Epithelial cell of esophagus (primary cell): ENCODE results near the gene ARFGAP1.

Experiments
- DNase-seq: peaks from one replicate; pipeline ENCODE4 v3.0.0; 2010; ENCODE audit warnings: low read depth
- H3K4me3 ChIP-seq: 2 replicates; pipeline ENCODE4 v1.5.1; 2011; ENCODE audit warnings: mild to moderate bottlenecking, low read length, control low read depth
- CTCF ChIP-seq: IDR thresholded peaks from 2 replicates; pipeline ENCODE4 v1.5.1; 2011; ENCODE audit warnings: low read depth, mild to moderate bottlenecking, low read length, control low read depth, inconsistent platforms; ENCODE audit not compliant: insufficient read depth; ENCODE audit errors: missing control alignments

The ARFGAP1 gene

GRCh38 chr20:63313349-63314014 lies 40.9 kb downstream of the ARFGAP1 start:
- no peak overlapping the region for H3K4me3 ChIP-seq
- TF ChIP-seq CTCF, result no peak
- no peak for DNase-seq

DNA sequence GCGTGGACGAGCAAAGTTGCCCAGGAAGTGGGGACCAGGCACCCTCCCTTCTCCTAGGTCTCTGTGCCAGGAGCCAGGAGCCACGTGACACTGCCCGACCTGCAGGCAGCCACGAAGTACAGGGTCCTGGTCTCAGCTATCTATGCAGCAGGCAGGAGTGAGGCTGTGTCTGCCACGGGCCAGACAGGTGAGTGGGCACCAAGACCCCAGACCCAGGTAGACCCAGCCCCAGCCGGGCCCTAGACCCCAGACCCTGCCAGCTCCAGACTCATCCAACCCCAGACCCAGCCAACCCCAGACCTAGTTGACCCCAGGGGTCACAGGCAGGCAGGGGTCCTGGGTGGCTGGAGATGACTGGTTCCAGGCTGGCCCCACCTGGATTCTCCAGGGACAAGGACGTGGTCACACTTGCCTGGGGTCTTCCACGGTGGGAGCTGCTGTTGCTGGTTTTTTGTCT lies 41.4 kb downstream of the ARFGAP1 start:
- DNase-seq, result no peak
- no peak for TF ChIP-seq CTCF
- no peak overlapping the region for H3K4me3 ChIP-seq

DNA sequence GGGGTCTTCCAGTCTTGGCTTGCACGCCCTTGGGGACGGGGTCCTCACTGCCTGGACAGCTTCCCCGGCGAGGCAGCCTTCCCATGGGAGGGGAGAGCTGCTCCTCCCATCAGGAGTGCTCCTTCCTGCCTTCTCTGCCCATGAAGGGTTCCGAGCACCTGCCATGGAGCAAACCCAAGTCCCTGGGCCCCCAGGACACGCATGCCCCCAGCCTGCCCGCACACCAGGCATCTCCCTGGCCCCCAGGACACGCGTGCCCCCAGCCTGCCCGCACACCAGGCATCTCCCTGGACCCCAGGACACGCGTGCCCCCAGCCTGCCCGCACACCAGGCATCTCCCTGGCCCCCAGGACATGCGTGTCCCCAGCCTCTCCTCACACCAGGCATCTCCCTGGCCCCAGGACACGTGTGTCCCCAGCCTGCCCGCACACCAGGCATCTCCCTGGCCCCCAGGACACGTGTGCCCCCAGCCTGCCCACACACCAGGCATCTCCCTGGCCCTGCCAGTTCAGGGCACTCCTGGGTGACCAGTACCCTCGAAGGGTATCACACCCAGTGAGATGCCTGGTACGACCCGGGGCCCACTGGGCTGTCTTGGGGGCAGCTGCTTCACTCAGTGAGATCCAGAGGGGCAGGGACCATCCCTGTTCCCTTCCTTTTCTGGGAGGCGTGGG lies 42.1 kb downstream of the ARFGAP1 start:
- no peak for DNase-seq
- no peak for TF ChIP-seq CTCF
- no peak overlapping the region for H3K4me3 ChIP-seq

- no peak overlapping the region for H3K4me3 ChIP-seq
- TF ChIP-seq CTCF, result no peak
- DNase-seq, result no peak
These were observed 42.7 kb downstream of the ARFGAP1 start for GRCh38 chr20:63315240-63315689.

- H3K4me3 ChIP-seq, result no peak overlapping the region
- no peak for DNase-seq
- TF ChIP-seq CTCF, result no peak
These were observed 43.3 kb downstream of the ARFGAP1 start for GRCh38 chr20:63315731-63316491.

DNA sequence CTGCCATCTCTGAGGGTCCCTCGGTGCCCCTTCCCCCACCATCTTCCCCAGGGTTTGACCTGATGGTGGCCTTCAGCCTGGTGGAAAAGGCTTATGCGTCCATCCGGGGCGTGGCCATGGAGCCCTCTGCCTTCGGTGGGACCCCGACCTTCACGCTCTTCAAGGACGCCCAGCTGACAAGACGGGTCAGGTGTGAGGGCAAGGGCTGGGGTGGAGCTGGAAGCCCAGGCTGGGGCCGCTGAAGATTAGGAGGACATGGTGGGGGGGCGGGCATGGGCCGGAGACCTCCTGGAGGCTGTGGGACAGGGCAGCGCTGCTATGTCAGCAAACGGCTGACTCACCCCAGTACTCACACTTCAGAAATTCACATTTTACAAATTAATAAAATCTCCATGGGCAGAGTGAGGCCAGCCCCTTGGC lies 43.9 kb downstream of the ARFGAP1 start:
- DNase-seq, result no peak
- H3K4me3 ChIP-seq, result no peak overlapping the region
- TF ChIP-seq CTCF, result no peak
